PC-3 (cell line): ENCODE measurements around the gene HS3ST2.

ENCODE experiments used
- EZH2phosphoT487 ChIP-seq: fragments of 300-600 bp; sonication (generic); IDR thresholded peaks from 2 replicates; pipeline ENCODE4 v1.6.1; 2018; ENCODE audit warnings: mild to moderate bottlenecking, antibody characterized with exemption, low read length, borderline replicate concordance
- TF ChIP-seq, protein P1 (sequence below): fragments of 300-600 bp; sonication (generic); conservative IDR thresholded peaks from 2 replicates; pipeline ENCODE4 v1.5.1; 2017; ENCODE audit warnings: antibody characterized with exemption, low read depth, mild to moderate bottlenecking, low read length

DNA sequence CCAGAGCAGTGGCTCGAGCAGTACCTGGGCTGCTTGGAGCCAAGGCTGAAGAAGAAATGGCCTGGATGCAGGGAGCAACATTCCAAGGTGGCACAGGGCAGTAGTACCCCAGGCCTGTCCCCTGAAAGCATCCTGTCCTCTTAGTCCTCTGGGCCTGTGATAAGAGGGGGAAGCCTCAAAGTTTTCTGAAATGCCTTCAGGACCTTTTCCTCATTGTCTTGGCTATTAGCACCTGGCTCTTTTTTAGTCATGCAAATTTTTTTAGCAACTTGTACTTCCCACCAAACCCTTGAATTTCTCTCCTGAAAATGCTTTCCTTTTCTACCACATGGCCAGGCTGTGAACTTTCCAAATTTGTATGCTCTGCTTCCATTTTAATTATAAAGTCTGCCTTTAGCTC lies 148.9 kb downstream of the HS3ST2 start:
- TF ChIP-seq, protein P1, sequence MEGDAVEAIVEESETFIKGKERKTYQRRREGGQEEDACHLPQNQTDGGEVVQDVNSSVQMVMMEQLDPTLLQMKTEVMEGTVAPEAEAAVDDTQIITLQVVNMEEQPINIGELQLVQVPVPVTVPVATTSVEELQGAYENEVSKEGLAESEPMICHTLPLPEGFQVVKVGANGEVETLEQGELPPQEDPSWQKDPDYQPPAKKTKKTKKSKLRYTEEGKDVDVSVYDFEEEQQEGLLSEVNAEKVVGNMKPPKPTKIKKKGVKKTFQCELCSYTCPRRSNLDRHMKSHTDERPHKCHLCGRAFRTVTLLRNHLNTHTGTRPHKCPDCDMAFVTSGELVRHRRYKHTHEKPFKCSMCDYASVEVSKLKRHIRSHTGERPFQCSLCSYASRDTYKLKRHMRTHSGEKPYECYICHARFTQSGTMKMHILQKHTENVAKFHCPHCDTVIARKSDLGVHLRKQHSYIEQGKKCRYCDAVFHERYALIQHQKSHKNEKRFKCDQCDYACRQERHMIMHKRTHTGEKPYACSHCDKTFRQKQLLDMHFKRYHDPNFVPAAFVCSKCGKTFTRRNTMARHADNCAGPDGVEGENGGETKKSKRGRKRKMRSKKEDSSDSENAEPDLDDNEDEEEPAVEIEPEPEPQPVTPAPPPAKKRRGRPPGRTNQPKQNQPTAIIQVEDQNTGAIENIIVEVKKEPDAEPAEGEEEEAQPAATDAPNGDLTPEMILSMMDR, result no peak
- no peak for TF ChIP-seq EZH2phosphoT487
